BLaER1 treated with 17β-estradiol and CSF1 and Interleukin-3, amounts not matched to agents 10 nM and 100 nM (cell line): ENCODE data around the gene SLC9C1.

ENCODE experiments used
- H3K27ac ChIP-seq, 11 experiments: shearing (Covaris generic); formaldehyde crosslinking; 2 replicates each; pipeline ENCODE4 v1.8.1; 2022
- H3K27me3 ChIP-seq, 11 experiments: shearing (Covaris generic); formaldehyde crosslinking; 2 replicates each; pipeline ENCODE4 v1.8.1; 2022
- H3K36me3 ChIP-seq, 11 experiments: shearing (Covaris generic); formaldehyde crosslinking; 2 replicates each; pipeline ENCODE4 v1.8.1; 2022
- H3K4me1 ChIP-seq, 10 experiments: shearing (Covaris generic); formaldehyde crosslinking; 2 replicates each; pipeline ENCODE4 v1.8.1; 2022
- H3K4me2 ChIP-seq, 11 experiments: shearing (Covaris generic); formaldehyde crosslinking; 2 replicates each; pipeline ENCODE4 v1.8.1; 2022
- H3K4me3 ChIP-seq, 10 experiments: shearing (Covaris generic); formaldehyde crosslinking; 2 replicates each; pipeline ENCODE4 v1.8.1; 2022
- H3K9ac ChIP-seq, 11 experiments: shearing (Covaris generic); formaldehyde crosslinking; 2 replicates each; pipeline ENCODE4 v1.8.1; 2022
- H3K9me3 ChIP-seq, 11 experiments: shearing (Covaris generic); formaldehyde crosslinking; replicated peaks in 1 of 11; 2 replicates each; pipeline ENCODE4 v1.8.1; 2022
- H4K20me1 ChIP-seq, 11 experiments: shearing (Covaris generic); formaldehyde crosslinking; 2 replicates each; pipeline ENCODE4 v1.8.1; 2022
- Cebpa-rat ChIP-seq, 11 experiments: shearing (Covaris generic); IDR thresholded peaks; 2 replicates each; pipeline ENCODE4 v1.8.1; 2022

The SLC9C1 gene

GRCh38 chr3:112117841-112118571 lies 176.0 kb downstream of the SLC9C1 start:
- TF ChIP-seq Cebpa-rat (IDR thresholded peaks at IDR 0.05): no peak

DNA sequence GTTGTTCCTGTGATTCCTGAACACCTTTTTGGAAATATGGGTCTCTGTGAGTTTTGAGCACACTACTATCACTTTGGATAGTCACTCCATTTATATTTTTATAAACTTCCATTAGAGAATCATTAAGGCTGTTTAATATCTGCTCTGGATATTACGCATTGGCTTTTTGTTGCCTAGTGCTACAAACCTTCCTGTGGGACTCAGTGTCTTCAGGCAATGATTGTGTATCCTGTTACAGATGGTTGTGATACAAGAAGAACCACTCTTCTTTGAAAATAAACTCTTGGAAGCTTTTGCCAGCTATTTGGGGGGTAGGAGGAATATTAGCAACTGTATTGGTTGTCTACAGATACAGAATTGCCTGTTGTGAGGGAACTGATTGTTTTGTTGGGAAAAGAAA lies 176.6 kb downstream of the SLC9C1 start:
- TF ChIP-seq Cebpa-rat (IDR thresholded peaks at IDR 0.05): no peak
- Histone ChIP-seq H3K4me2 (peak overlapping the region; percentile 59 to 92 (median 83); a peak in 21 of 22 replicates), H4K20me1 (0 out of 22 replicates have a peak, but pooled peaks cover 0 to 3% (median 0%) of the 10 kb centered on the region in 11 experiments), H3K9me3 (no peaks in the 10 kb centered on the region), H3K4me3 (no peak overlapping the region), H3K4me1 (peaks cover 67 to 100% (median 95%) of the 10 kb centered on the region in 10 experiments), H3K27ac (peak overlapping the region in 7 of 11 experiments; percentile 20 to 57 (median 41); a peak in 10 of 22 replicates), H3K9ac (no peak overlapping the region), H3K27me3 (peaks cover 0 to 18% (median 0%) of the 10 kb centered on the region in 11 experiments; a peak in 4 of 22 replicates), H3K36me3 (peaks cover 0 to 9% (median 0%) of the 10 kb centered on the region in 11 experiments; a peak in 3 of 22 replicates)

More at GRCh38 chr3:112117841-112118571, 176.0 kb downstream of the SLC9C1 start:
- peak overlapping the region; percentile 69 to 93 (median 83); a peak in 20 of 22 replicates for H3K4me2 ChIP-seq
- peaks cover 0 to 14% (median 0%) of the 10 kb centered on the region in 11 experiments; a peak in 8 of 22 replicates for H3K36me3 ChIP-seq
- H3K9ac ChIP-seq: no peak overlapping the region
- no peaks in the 10 kb centered on the region; a peak in 1 of 22 replicates for H3K9me3 ChIP-seq
- 0 out of 22 replicates have a peak, but pooled peaks cover 0 to 3% (median 0%) of the 10 kb centered on the region in 11 experiments for H4K20me1 ChIP-seq
- peaks cover 67 to 100% (median 98%) of the 10 kb centered on the region in 10 experiments for H3K4me1 ChIP-seq
- peak overlapping the region in 7 of 11 experiments; percentile 20 to 57 (median 41); a peak in 12 of 22 replicates for H3K27ac ChIP-seq
- peaks cover 0 to 18% (median 0%) of the 10 kb centered on the region in 11 experiments; a peak in 4 of 22 replicates for H3K27me3 ChIP-seq
- no peak overlapping the region for H3K4me3 ChIP-seq

- Histone ChIP-seq H3K4me2 (peak overlapping the region; percentile 6 to 92 (median 83); a peak in 18 of 22 replicates), H3K27ac (no peak overlapping the region; a peak in 1 of 22 replicates), H3K4me3 (no peak overlapping the region), H3K9me3 (no peaks in the 10 kb centered on the region), H3K27me3 (peaks cover 0 to 18% (median 0%) of the 10 kb centered on the region in 11 experiments; a peak in 4 of 22 replicates), H3K9ac (no peak overlapping the region), H4K20me1 (0 out of 22 replicates have a peak, but pooled peaks cover 0 to 3% (median 0%) of the 10 kb centered on the region in 11 experiments), H3K4me1 (peaks cover 64 to 100% (median 92%) of the 10 kb centered on the region in 10 experiments), H3K36me3 (peaks cover 0 to 2% (median 0%) of the 10 kb centered on the region in 11 experiments; a peak in 1 of 22 replicates)
- TF ChIP-seq Cebpa-rat (IDR thresholded peaks at IDR 0.05): no peak
These were observed 177.2 kb downstream of the SLC9C1 start for GRCh38 chr3:112116748-112117186.

DNA sequence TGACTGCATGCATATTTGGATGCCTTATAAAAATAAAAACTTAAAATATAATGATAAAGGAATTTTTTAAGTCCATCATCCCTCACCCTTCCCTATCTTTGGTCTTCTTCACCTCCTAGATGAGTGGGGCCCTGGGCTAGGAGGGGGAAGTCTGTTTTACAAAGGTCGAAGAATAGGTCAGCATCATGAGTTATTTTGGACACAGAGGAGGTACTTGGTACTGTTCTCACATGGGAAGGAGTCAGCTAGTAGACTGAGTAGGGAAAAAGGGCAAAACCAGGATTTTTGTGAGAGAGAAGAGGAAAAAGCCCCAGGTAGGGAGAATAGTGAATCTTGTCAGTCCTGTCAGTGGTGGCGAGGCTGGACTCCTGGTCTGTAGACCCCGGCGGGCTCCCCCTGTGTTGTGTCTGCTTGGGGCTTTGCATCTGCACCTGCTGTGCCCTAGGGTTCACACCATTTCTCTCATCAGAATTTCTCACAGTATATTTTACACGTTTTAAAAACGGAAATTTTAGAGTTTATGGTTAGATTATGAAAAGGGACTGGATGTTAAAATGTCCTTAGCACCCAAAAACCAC lies 178.1 kb downstream of the SLC9C1 start:
- peak overlapping the region in 9 of 11 experiments; percentile 12 to 92 (median 77); a peak in 17 of 22 replicates for H3K4me2 ChIP-seq
- H3K4me3 ChIP-seq: no peak overlapping the region
- no peak overlapping the region; a peak in 1 of 22 replicates for H3K9ac ChIP-seq
- H3K9me3 ChIP-seq: no peaks in the 10 kb centered on the region
- H3K27ac ChIP-seq: no peak overlapping the region; a peak in 1 of 22 replicates
- H3K36me3 ChIP-seq: no peaks in the 10 kb centered on the region
- no peak for TF ChIP-seq Cebpa-rat (IDR thresholded peaks at IDR 0.05)
- H3K4me1 ChIP-seq: peaks cover 55 to 97% (median 84%) of the 10 kb centered on the region in 10 experiments
- 0 out of 22 replicates have a peak, but pooled peaks cover 0 to 3% (median 0%) of the 10 kb centered on the region in 11 experiments for H4K20me1 ChIP-seq
- peaks cover 0 to 18% (median 0%) of the 10 kb centered on the region in 11 experiments; a peak in 4 of 22 replicates for H3K27me3 ChIP-seq

GRCh38 chr3:112115161-112115739 lies 178.8 kb downstream of the SLC9C1 start:
- peak overlapping the region in 2 of 11 experiments; percentile 48 to 53; a peak in 4 of 22 replicates for H3K9ac ChIP-seq
- H3K4me1 ChIP-seq: peaks cover 49 to 91% (median 77%) of the 10 kb centered on the region in 10 experiments
- peak overlapping the region in 1 of 10 experiments; percentile 25; a peak in 1 of 20 replicates for H3K4me3 ChIP-seq
- H3K4me2 ChIP-seq: peak overlapping the region; percentile 12 to 92 (median 77); a peak in 21 of 22 replicates
- no peaks in the 10 kb centered on the region for H3K36me3 ChIP-seq
- H4K20me1 ChIP-seq: 0 out of 22 replicates have a peak, but pooled peaks cover 0 to 3% (median 0%) of the 10 kb centered on the region in 11 experiments
- TF ChIP-seq Cebpa-rat (IDR thresholded peaks at IDR 0.05): no peak
- peaks cover 0 to 18% (median 0%) of the 10 kb centered on the region in 11 experiments; a peak in 4 of 22 replicates for H3K27me3 ChIP-seq
- no peaks in the 10 kb centered on the region for H3K9me3 ChIP-seq
- peak overlapping the region in 3 of 11 experiments; percentile 24 to 38 (median 25); a peak in 4 of 22 replicates for H3K27ac ChIP-seq

DNA sequence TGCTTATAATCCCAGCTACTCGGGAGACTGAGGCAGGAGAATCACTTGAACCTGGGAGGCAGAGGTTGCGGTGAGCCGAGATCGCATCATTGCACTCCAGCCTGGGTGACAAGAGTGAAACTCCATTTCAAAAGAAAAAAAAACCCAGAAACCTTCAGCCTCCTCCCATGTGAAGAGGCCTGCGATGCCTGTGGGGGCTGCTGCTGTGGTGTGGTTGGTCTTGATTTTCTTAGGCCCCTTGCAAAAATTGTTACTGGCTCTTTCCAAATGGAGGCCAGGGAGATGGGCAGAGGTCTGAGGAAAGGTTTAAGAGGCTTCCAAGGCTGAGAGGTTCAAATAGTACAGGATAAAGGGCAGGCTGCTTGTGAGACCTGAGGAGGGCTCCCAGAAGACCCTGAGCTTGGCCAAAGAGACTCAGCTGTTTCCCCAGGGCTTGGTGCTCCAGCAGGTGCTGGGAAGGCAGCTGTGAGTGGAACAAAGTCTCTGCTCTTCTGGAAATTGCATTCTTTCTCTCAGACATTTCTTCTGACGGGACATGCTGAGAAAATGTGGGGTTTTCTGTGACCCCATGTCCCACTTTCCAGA lies 179.3 kb downstream of the SLC9C1 start:
- Histone ChIP-seq H3K27ac (peak overlapping the region in 3 of 11 experiments; percentile 24 to 38 (median 34); a peak in 4 of 22 replicates), H3K9me3 (no peaks in the 10 kb centered on the region), H3K9ac (peak overlapping the region in 2 of 11 experiments; percentile 48 to 53; a peak in 4 of 22 replicates), H3K36me3 (no peaks in the 10 kb centered on the region), H3K4me1 (peaks cover 43 to 85% (median 71%) of the 10 kb centered on the region in 10 experiments), H3K4me2 (peak overlapping the region; percentile 12 to 92 (median 77); a peak in 21 of 22 replicates), H4K20me1 (0 out of 22 replicates have a peak, but pooled peaks cover 0 to 3% (median 0%) of the 10 kb centered on the region in 11 experiments), H3K4me3 (peak overlapping the region in 1 of 10 experiments; percentile 25; a peak in 1 of 20 replicates), H3K27me3 (peaks cover 0 to 18% (median 0%) of the 10 kb centered on the region in 11 experiments; a peak in 4 of 22 replicates)
- TF ChIP-seq Cebpa-rat (IDR thresholded peaks at IDR 0.05): no peak

- Histone ChIP-seq H3K27ac (no peak overlapping the region), H3K9ac (no peak overlapping the region), H4K20me1 (no peaks in the 10 kb centered on the region), H3K4me2 (peak overlapping the region in 5 of 11 experiments; percentile 3 to 86 (median 24); a peak in 7 of 22 replicates), H3K9me3 (no peaks in the 10 kb centered on the region), H3K36me3 (no peaks in the 10 kb centered on the region), H3K4me1 (peaks cover 15 to 57% (median 44%) of the 10 kb centered on the region in 10 experiments), H3K4me3 (no peak overlapping the region), H3K27me3 (peaks cover 0 to 18% (median 0%) of the 10 kb centered on the region in 11 experiments; a peak in 4 of 22 replicates)
- no peak for TF ChIP-seq Cebpa-rat (IDR thresholded peaks at IDR 0.05)
These were observed 182.1 kb downstream of the SLC9C1 start for GRCh38 chr3:112111785-112112402.
